ENCODE results near the gene EFCAB5. TPM values are rescaled to one million over a fixed set of nuclear protein-coding genes. Genes with fewer than 3 reads are reported as not detected.

The EFCAB5 gene
- total and polyA plus RNA-seq, 10 of the 15 experiments (the other 5 are each of a cell fraction or from before 2014, with no cell fraction given) = 0.39 to 2.6 (median 1.0) TPM

GRCh38 chr17:30103921-30104320 is 162.5 kb downstream of the EFCAB5 start:
- Histone ChIP-seq H4K20me1 (ENCODE audit: control insufficient read depth, insufficient read depth) (no peaks in the 10 kb centered on the region), H3K9ac (ENCODE audit: control insufficient read depth, insufficient read depth, low read length) (no peak overlapping the region), H3K4me1 (ENCODE audit: control insufficient read depth, insufficient read depth, low read length) (0 out of 2 replicates have a peak, but pooled peaks cover 3% of the 10 kb centered on the region), H3K9me3 (replicated peaks; ENCODE audit: control insufficient read depth, insufficient read depth, low read length) (no peaks in the 10 kb centered on the region), H3K36me3 (ENCODE audit: control insufficient read depth in 2 of 2, insufficient read depth in 2 of 2, low read length in 1 of 2) (no peaks in the 10 kb centered on the region), H3K27me3 (replicated peaks in 1 of 2; ENCODE audit: control insufficient read depth in 2 of 2, insufficient read depth in 2 of 2, low read length in 1 of 2) (no peaks in the 10 kb centered on the region), H3K79me2 (ENCODE audit: control insufficient read depth, insufficient read depth, low read length) (no peaks in the 10 kb centered on the region), H3K4me2 (ENCODE audit: control insufficient read depth, insufficient read depth) (no peak overlapping the region), H2AFZ (ENCODE audit: control insufficient read depth, low read depth, low read length) (no peak overlapping the region), H3K4me3 (no peak overlapping the region), H3K27ac (ENCODE audit: control insufficient read depth, insufficient read depth) (no peak overlapping the region)
- ATAC-seq (no peak), DNase-seq (ENCODE audit: low read depth, low spot score) (no peak), FAIRE-seq (no peak)
- CTCF ChIA-PET = interaction anchor here (0.6 to 7.8 kb wide), 50 partner anchors 8 to 1271 kb away, joined by 3 to 345 read pairs (median 5); partner anchors contain the start of genes BLMH, NSRP1, SLC6A4 and TMIGD1
- SMC1A ChIA-PET (ENCODE audit: uncharacterized antibody, unreplicated experiment) = interaction anchor here (1.0 to 4.8 kb wide), 30 partner anchors 10 to 611 kb away, joined by 3 to 122 read pairs (median 7); partner anchors contain the start of genes NSRP1, SLC6A4 and TMIGD1
- in situ Hi-C loops (cut with MboI) (loop anchor here (5.0 kb wide), 1 partner anchor 233 kb away; no protein-coding TSS in a partner anchor), intact Hi-C loops (cut with micrococcal nuclease; ENCODE audit: unreplicated experiment) (loop anchor here (1.0 to 10.0 kb wide), 4 partner anchors 132 to 371 kb away; partner anchors contain the start of gene GOSR1)
- BruUV-seq (replicated peaks) = no TSS peak
- POLR2A ChIA-PET = interaction anchor here (1.0 to 2.1 kb wide), 2 partner anchors 109 to 231 kb away, joined by 4 to 6 read pairs; no protein-coding TSS in a partner anchor
- RAD21 ChIA-PET (ENCODE audit: unreplicated experiment) = interaction anchor here (0.8 to 6.9 kb wide), 26 partner anchors 9 to 727 kb away, joined by 3 to 183 read pairs (median 6); partner anchors contain the start of genes GOSR1, SLC6A4 and TMIGD1
- 0% methylated on average over 1 of the region's 1 CpG for WGBS (ENCODE audit: insufficient coverage, insufficient replicate concordance, low lambda C conversion rate, missing lambda C conversion rate)
- TF ChIP-seq, protein P1, sequence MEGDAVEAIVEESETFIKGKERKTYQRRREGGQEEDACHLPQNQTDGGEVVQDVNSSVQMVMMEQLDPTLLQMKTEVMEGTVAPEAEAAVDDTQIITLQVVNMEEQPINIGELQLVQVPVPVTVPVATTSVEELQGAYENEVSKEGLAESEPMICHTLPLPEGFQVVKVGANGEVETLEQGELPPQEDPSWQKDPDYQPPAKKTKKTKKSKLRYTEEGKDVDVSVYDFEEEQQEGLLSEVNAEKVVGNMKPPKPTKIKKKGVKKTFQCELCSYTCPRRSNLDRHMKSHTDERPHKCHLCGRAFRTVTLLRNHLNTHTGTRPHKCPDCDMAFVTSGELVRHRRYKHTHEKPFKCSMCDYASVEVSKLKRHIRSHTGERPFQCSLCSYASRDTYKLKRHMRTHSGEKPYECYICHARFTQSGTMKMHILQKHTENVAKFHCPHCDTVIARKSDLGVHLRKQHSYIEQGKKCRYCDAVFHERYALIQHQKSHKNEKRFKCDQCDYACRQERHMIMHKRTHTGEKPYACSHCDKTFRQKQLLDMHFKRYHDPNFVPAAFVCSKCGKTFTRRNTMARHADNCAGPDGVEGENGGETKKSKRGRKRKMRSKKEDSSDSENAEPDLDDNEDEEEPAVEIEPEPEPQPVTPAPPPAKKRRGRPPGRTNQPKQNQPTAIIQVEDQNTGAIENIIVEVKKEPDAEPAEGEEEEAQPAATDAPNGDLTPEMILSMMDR (IDR thresholded peaks at IDR 0.05 in 2 of 3, conservative IDR thresholded peaks at IDR 0.05 in 1 of 3; ENCODE audit: control insufficient read depth in 2 of 3, extremely low read depth in 1 of 3, insufficient read depth in 1 of 3, low read depth in 3 of 3, low read length in 3 of 3) = no peak
- TF ChIP-seq BACH1 (IDR thresholded peaks at IDR 0.05; ENCODE audit: borderline replicate concordance) = no peak
- TF ChIP-seq POU2F2 (IDR thresholded peaks at IDR 0.05; ENCODE audit: borderline replicate concordance, low read depth, low read length) = no peak
- TF ChIP-seq STAT1 (conservative IDR thresholded peaks at IDR 0.05) = no peak
- TF ChIP-seq, protein P2, sequence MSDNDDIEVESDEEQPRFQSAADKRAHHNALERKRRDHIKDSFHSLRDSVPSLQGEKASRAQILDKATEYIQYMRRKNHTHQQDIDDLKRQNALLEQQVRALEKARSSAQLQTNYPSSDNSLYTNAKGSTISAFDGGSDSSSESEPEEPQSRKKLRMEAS (IDR thresholded peaks at IDR 0.05; ENCODE audit: low read depth, low read length) = no peak

All from GM12878 (cell line).